Amniotic stem cell (primary cell): ENCODE results near the gene CCDC40.
A peak's percentile ranks its signal among the peaks of the same experiment; 100 is the strongest.
"Not testable (repeated sequence)": the region's sequence is repeated elsewhere in the genome, so short reads cannot be mapped to it uniquely, and the experiment has no call there.

Source experiments
- DNase-seq: peaks from one replicate; lab custom pipeline; 2025; lab: John Stamatoyannopoulos, UW

CCDC40 gene

DNA sequence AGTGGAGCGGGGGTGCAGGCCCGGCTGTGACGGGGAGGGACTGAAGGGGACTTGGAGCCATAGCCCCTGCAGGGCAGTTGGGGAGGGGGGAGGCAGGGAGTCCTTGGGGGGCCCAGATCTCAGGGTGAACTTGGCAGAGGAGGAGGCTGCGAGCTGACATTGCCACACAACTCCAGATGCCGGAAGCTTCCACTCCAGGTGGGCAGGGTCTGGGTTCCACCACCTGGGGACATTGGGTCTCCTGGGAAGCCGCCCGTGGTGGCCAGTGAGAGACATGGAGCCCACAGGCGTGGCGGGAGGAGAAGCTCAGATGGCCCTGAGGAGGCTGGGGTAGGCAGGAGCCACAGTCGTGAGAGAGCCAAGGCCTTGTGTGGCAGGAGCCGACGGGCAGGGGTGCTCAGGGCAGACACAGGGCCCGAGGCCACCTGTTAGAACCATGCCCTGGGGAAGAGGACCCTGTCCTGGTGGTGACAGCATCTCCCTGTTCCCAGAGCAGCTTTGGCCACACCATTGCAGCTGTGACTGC lies 46.8 kb downstream of the CCDC40 start:
- no peak for DNase-seq

DNA sequence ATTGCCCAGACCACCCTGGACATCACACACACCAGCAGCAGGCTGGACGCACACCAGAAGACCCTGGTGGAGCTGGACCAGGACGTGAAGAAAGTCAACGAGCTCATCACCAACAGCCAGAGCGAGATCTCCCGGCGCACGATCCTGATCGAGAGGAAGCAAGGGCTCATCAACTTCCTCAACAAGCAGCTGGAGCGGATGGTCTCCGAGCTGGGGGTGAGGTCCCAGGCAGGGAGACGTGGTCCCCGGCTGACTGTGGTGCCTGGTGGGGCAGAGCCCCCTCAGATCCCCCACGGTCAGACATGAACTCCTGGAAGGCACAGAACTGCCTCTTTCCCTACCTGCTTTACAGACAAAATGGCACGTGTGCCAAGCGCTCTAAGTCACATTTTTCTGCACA lies 48.3 kb downstream of the CCDC40 start:
- DNase-seq: no peak

DNA sequence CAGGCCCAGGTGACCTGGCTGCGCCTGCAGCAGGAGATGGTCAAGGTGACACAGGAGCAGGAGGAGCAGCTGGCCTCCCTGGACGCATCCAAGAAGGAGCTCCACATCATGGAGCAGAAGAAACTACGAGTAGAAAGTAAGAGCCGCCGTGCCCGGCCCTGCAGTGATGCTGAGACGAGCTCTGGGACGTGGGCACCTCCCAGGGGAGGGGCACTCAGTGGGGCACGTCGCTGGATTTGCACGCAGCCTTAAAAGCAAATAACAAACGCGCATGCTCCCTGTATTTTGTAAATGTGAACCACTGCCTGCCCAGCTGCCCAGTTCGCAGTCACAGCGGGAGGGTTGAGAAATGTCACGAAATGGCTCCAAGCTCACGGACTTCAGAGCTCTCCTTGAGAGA lies 49.6 kb downstream of the CCDC40 start:
- no peak for DNase-seq

GRCh38 chr17:80086616-80087015 lies 50.2 kb downstream of the CCDC40 start:
- no peak for DNase-seq

DNA sequence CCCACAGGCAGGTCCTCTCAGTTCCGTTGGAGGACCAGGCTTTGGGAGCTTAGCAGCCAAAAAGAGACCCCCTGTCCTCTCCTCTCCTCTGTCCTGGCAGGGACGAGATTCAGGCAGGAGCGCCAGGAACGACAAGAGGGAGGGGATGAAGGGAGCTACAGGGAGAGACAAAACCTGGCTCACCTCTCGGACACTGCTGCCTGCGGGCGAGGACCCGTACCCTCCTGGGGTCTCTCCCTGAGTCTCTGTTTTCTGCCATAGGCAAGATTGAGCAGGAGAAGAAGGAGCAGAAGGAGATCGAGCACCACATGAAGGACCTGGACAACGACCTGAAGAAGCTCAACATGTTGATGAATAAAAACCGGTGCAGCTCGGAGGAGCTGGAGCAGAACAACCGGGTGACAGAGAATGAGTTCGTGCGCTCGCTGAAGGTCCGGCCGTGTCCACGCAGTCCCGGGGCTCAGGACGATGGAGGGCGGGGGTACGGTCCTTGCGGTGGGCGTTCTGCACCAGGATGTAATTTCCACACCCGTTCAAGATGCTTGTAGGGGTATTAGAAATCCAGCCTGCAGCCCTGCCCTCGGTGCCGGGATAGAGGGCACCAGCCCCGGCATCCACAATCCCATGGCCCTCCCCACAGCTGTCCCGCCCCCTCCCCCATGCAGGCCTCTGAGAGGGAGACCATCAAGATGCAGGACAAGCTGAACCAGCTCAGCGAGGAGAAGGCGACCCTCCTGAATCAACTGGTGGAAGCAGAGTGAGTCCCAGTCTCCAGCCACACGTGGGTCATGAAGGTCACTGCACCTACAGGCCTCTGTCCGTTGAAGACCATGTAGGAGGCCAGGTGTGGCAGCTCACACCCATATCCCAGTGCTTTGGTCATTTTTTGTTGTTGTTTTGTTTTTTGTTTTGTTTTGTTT lies 51.2 kb downstream of the CCDC40 start:
- DNase-seq: no peak

DNA sequence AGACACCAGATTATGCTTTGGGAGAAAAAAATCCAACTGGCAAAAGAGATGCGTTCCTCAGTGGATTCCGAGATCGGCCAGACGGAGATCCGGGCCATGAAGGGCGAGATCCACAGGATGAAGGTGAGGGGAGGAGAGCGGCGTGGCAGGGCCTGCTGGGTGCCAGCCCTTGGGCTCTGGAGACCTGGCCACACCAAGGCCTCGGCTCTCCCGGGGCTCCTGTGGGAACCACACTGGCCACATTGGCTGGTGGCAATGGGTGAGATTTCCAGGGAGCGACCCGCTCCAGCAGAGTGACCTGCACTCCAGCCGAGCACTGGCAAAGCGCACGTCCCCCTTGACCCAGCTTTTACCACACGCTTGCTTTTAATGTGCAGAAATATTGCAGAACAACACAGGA lies 53.3 kb downstream of the CCDC40 start:
- DNase-seq: no peak

- DNase-seq: not testable (repeated sequence)
These were observed 53.7 kb downstream of the CCDC40 start for GRCh38 chr17:80090164-80090563.

GRCh38 chr17:80091376-80091775 lies 54.9 kb downstream of the CCDC40 start:
- no peak for DNase-seq

- no peak for DNase-seq
These were observed 56.5 kb downstream of the CCDC40 start for GRCh38 chr17:80092959-80093358.

DNA sequence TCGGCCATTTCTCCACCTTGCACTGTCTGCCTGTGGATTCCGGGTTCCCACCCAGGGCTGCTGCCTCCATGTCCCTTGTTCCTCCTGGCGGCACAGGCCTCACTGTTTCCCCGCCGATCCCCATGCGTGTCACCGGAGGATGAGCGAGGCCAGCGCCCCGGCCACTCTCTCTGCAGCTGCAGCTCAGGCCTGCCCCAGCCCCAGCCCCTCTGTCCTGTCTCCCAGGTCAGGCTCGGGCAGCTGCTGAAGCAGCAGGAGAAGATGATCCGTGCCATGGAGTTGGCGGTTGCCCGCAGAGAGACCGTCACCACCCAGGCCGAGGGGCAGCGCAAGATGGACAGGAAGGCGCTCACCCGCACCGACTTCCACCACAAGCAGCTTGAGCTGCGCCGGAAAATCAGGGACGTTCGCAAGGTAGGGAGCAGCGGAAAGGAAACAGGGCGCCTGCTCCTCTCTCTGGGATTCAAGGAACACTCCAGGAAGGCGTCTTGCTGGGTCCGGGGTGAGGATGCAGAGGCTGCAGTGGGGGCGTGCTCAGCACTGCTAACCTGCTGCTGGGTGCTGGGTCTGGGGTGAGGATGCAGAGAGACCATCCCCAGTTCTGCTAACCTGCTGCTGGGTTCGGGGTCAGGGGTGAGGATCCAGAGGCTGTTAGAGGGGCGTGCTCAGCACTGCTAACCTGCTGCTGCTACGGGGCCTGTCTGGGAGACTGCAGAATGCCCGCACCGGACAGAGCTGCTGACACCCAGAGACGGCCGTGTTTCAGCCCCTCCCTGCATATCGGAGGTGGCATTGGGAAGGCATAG lies 58.8 kb downstream of the CCDC40 start:
- no peak for DNase-seq

DNA sequence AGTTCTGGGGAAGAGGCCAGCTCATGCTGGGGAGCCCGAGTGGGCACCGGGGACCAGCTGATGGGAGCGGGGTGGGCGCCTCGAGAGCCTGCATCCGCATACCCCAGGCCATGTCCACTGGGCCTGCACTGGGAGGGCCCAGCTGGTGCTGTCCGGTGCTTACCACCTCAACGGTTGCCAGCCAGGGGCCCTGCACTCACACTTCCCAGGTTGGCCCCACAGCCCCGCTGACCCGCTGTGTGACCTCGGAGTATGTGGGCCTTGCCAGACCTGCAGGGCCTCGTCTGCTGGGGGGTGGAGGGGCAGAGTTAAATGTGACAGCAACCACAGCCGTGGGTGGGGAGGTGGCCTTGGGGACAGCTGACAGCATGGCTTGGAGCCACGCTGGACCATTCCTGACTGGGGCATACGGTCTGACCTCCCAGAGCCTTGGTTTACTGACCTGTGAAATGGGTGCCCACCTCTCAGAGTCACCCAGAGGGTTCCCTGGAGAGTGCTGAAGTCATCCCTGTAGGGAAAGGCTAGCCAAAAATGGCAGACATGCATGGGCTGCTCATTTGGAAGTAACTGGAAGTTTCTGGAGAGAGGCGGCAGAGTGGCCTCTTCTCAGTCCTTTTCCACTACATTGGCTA lies 59.5 kb downstream of the CCDC40 start:
- DNase-seq: no peak

DNA sequence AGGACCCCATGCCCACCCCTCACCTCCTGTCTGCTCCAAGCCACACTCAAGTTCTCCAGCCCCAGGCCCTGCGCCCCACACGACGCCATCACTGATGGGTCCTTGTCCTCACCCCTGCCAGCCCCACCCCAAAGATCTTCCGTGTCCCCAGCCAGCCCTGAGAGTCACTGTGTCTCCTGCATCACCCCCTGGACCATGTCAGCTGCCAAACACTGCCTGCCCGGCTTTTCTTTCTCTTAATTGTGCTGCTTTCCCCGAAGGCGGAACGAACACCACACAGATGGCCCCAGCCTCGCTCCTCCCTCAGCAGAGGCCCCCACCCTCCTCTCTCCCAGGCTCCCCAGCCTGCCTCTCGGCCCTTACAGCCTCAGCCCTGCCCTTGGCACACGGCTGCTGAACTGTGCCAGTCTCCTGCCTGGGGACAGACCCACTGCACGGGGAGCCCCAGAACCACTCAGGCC lies 60.1 kb downstream of the CCDC40 start:
- no peak for DNase-seq

DNA sequence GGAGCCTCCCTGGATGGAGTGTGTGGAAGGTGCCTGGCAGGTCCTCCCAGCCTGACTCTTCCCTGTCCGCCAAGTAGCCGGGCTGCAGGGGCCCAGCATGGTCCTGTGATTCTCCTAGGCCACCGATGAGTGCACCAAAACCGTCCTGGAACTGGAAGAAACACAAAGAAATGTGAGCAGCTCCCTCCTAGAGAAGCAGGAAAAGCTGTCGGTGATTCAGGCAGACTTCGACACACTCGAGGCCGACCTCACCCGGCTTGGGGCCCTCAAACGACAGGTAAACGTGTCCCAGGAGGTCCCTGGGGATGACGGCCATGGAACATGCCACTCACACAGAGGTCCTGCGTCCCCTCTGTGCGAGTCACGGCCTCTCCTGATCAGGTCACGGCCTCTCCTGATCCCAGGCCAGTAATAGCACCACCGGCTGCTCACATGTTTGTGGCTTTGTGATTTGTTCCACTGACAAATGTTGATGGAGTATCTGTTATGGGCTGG lies 60.7 kb downstream of the CCDC40 start:
- DNase-seq: no peak

GRCh38 chr17:80097844-80098691 lies 61.6 kb downstream of the CCDC40 start:
- DNase-seq: no peak

GRCh38 chr17:80099291-80100034 lies 63.0 kb downstream of the CCDC40 start:
- no peak for DNase-seq

DNA sequence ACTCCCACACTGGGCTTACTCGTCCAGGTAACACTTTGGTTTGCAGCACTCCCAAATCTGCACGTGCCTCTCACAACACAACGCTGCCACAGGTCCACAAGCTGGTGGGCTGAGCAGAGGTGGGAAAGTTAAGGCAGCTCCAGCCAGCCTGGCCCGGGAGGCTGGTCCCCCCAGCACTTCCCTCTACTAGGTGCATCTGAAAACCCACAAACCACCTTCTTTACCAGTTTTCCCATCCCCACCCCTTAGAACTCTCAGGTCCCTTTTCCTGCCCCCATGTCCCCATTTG lies 63.5 kb downstream of the CCDC40 start:
- no peak for DNase-seq

GRCh38 chr17:80101011-80101945 lies 64.8 kb downstream of the CCDC40 start, which contains the start of gene GAA:
Gene GAA (plus strand): TSS chr17:80101581. CDS start chr17:80104587, 3,006 bp downstream.
- peak; percentile 61 for DNase-seq

- DNase-seq: no peak
These were observed 65.7 kb downstream of the CCDC40 start for GRCh38 chr17:80101946-80102663.
